NCI-H524 (cell line): ENCODE data around the gene SEC16A.

Experiments
- DNase-seq, 2 experiments: peaks; one replicate each; lab custom pipeline; 2025; lab: John Stamatoyannopoulos, UW

The SEC16A gene

DNA sequence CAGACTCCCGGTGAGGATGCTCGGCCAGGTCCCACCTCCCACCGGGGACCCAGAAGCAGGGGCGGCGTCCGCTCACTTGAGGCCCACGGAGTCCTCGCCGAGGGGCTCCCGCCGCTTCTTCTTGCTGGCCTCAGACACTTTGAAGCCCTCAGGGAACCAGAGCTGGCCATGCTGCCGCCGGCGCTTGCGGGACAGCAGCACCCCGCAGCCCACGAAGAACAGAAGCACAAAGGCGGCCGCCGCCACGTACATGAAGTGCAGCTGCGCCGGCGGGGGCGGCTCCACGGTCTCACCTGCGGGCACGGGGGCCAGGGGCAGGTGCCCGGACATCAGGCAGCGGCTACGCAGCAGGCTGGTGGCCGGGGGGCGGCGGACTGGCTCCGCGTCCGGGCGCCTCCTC lies 19.4 kb upstream of the SEC16A start:
- no peak for DNase-seq

DNA sequence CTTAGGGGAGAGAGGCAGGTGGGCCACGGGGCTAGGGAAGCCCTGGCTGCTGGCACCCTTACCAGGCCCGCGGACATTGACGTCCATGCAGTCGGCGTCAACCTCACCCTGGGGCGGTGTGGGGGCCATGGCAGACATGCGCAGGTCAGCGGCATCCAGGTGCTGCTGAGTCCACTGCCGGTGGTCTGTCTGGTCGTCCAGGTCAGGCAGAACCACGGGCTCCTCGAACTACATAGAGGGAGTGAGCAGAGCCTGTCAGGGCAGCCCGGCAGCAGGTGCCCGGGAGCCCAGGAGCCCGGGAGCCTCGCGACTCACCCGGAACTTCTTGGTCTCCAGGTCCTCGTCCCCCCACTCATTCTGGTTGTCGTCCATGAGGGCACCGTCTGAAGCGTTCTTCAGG lies 18.8 kb upstream of the SEC16A start:
- no peak for DNase-seq

- DNase-seq = peak in 1 of 2 experiments; percentile 25
Observed at GRCh38 chr9:136499935-136500910, 17.4 kb upstream of the SEC16A start.

DNA sequence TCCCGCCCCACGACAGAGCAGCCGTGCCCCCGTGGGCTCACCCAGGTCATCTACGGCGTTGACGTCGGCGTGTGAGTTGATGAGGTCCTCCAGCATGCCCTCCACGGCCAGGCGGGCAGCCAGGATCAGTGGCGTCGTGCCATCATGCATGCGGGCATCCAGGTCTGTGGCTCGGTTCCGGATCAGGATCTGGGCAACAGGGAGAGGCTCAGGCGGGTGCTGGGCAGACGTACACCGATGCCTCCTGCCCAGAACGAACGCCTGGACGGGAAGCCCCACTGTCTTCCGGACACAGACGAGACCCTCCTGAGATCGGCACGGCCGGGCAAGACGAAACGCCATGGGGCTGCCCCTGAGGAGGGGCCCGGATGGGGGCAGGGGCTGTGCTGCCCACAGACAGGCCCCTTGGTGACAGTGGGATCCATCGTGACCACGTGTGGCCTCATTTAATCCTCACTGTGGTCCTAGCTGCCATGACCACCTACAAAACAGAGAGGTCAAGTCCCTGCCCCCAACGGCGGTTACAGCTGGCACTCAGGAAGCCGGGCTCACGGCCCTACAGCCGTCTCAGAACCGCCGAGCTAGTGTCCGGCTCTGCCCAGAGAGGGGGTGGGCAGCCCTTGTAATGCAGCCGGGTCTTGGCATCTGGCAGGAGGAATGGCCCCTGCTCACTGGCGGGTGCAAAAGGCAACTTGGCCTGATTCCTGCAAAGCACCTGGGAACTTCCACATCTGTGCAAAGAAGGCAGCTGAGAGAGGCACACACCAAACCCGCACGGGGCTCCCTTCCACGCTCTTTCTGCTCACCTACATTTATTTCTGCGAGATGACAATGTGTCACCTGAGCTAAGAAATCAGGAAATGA lies 16.5 kb upstream of the SEC16A start:
- DNase-seq = no peak

GRCh38 chr9:136497916-136498695 lies 15.3 kb upstream of the SEC16A start:
- DNase-seq = no peak

DNA sequence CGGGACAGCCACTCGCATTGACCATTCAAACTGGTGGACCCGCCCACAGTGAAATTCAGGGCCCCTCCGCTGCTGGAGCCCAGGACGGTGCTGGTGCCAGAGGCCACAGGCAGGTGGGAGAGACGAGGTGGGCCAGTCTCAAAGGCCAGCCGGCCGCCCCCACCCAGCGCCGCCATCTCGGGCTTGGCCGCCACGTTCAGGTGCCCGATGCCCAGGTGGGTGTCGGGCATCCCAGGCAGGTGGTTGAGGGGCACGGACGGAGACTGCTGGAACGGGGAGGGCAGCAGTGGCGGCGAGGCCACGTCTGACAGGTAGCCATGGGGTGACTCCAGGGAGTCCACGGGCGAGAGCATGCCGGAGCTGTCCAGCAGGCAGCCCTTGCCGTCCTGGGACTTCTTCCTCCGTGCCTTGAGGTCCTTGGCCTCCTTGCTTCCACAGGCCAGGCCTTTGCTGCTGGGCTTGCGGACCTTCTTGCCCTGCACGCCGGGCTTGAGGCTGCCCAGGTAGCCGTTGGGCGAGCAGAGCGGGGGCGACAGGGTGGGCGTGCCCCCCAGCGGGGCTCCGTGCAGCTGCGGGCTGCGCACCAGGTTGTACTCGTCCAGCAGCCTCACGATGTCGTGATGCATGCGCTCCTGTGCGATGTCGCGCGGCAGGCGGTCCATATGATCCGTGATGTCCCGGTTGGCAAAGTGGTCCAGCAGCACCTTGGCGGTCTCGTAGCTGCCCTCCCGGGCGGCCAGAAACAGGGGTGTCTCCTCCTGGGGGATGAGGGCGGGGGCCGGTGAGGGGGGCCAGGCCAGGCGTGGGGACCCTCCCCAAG lies 14.2 kb upstream of the SEC16A start:
- DNase-seq = no peak

- no peak for DNase-seq
Observed at GRCh38 chr9:136496181-136496580, 13.3 kb upstream of the SEC16A start.

DNA sequence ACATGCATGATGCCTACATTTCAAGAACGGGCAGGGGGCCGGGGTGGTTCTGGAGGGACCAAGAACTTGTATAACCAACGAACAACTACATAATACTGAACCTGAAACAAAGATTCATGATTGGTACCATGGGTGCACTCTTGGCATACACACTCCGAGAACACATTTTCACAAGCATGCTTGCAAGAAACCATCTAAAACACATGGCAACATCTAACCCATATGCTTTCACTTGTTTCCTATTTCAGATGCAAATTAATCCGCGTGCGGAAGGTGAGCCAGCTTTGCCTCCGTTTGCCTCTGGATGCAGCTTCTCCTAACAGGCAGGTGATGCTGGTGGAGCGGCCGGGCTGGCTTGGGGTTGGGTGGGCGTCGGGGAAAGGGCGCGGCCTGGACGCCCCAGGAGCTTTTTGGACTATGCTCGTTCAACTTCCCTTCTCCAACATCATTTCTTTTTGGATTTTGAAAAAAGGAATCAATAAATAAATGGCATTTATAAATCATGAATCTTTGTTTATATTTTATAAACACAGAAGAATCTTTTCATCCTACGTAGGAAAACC lies 12.5 kb upstream of the SEC16A start:
- peak in 1 of 2 experiments; percentile 32 for DNase-seq

GRCh38 chr9:136494531-136495215 lies 11.8 kb upstream of the SEC16A start:
- no peak for DNase-seq

DNA sequence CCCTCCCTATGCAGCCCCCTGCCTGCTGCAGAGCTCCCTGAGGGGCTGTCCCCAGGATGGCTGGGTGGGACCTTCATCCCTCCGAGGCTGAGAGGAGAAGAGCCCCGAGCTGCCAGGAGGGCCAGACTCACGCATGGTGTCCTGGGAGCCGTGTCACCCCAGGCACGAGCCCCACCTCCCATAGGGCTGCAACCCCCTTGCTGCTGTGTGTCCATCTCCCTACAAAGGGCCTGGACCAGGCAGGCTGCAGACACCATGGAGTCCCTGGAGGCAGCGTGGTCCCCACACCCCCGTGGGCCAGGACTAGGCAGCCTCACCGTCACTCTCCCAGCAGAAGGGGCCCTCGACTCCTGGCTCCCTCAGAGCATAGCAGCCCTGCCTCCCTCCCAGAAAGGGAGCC lies 11.2 kb upstream of the SEC16A start:
- no peak for DNase-seq

DNA sequence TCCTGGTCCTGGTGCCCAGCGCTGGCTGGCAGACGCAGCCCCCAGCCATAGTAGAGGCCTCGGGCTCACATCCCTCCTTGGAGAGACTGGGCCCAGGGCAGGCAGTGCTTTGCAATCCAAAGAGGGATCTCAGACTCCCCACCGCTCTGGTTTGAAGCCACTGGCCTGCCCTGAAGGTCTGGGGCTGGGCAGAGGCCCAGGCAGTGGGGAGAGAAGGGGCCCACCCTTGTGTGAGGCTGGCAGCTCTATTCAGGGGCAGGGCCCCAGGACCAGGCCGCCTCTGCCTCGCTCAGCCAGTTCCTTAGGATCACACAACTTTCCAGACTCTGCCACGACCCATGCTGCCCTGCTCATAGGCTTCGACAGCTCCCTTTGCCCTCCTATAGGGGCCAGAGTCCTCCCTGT lies 10.7 kb upstream of the SEC16A start:
- no peak for DNase-seq

DNA sequence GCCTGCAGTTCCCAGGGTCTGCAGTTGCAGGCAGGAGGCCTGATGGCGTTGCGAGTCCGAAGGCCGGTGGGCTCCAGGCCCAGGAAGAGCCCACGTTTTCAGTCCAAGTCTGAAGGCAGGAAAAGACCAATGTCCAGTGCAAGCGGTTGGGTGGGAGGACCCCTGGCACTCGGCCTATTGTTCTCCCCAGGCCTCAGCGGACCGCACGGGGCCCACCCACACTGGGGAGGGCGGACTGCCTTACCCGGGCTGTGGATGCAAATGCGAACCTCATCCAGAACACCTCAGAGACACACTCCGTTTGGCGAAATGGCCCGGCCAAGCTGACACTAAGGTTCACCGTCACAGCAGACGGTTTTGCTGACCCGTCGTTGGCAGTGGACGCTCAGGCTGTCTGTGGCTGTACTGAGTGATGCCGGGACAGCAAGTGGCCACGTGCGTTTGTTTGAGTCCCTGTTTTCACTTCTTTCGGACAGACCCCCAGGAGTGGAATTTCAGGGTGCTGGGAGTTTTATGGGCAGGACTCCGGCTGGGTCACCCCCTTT lies 10.2 kb upstream of the SEC16A start:
- DNase-seq = no peak

- DNase-seq = no peak
Observed at GRCh38 chr9:136489731-136490130, 6.9 kb upstream of the SEC16A start.

GRCh38 chr9:136488247-136489214 lies 5.7 kb upstream of the SEC16A start:
- peak in 1 of 2 experiments; percentile 71 for DNase-seq

GRCh38 chr9:136487672-136488071 lies 4.8 kb upstream of the SEC16A start:
- DNase-seq = no peak

DNA sequence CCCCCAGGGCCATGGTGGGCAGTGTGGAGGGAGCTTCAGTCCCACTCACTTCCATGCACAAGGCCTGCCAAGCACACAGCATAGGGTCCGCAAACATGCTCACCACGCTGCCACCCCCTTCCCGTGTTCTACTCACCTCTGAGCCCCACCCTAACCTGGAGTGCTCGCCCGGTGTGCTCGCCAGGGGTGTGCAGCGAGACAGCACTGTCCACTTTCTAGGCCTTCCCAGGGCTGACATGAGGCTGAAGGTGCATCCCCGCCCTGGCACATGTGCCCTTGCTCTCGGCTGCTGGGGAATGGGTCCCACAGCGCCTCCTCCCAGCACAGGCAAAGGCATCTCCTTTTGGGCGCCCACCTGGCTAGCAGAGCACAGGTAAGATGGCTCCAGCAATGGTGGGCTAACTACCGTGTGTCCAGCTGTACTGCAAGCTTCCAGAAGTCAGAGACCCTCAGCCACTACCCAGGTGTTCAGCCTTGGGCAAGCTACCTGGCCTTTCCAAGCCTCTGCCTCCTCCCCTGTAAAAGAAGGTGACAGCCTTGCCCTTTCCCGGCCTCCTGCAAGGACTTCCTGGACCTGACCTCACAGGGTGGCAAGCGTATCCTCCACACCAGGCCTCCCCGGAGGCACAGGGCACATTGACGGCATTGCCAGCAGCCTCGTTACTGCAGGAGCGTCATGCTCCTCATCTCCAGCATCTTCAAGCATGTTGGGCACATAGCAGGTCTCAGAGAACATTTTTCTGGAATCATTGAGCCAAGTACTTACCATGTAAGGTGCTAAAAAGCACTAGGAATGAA lies 4.2 kb upstream of the SEC16A start:
- DNase-seq = no peak

DNA sequence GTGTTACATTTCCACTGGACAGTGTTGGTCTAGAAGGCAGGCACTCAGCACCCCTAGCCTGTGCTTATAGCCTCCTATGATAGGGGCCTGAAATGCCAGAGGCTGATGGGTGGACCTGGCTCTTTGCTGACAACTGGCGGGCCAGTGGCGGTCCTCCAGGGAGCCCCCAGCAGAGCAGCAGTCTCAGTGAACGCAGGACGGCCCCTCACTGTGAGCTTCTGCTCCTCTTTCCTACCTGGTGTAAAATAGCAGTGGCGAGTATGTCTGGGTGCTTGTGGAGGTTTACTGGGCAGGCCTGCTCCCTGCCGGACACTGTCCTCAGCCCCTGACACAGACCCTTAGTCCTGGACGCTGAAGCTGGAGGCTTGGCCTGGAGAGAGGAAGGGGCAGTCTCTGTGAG lies 3.3 kb upstream of the SEC16A start:
- DNase-seq = no peak
